Measurements from ENCODE around the gene PIP5K1B.

DNA sequence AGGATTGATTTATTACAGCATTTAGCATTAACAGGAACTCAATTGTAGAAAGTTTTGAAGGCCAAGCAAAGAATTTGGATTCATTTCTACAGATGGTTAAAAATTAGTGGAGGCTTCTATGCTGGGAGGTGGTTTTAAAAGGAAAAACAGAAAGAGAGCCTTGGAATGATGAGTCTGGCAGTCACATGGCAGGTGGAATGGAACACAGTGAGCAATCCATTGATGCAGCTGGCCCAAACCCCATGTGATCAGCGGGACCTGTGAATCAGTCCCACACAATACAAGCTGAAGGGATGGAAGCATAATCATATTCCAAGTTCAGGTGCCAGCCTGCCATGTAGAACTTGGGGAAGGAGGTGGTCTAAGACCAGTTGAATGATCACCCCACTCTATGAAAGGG, 147.9 kb downstream of the PIP5K1B start:
- TF ChIP-seq, protein P1, sequence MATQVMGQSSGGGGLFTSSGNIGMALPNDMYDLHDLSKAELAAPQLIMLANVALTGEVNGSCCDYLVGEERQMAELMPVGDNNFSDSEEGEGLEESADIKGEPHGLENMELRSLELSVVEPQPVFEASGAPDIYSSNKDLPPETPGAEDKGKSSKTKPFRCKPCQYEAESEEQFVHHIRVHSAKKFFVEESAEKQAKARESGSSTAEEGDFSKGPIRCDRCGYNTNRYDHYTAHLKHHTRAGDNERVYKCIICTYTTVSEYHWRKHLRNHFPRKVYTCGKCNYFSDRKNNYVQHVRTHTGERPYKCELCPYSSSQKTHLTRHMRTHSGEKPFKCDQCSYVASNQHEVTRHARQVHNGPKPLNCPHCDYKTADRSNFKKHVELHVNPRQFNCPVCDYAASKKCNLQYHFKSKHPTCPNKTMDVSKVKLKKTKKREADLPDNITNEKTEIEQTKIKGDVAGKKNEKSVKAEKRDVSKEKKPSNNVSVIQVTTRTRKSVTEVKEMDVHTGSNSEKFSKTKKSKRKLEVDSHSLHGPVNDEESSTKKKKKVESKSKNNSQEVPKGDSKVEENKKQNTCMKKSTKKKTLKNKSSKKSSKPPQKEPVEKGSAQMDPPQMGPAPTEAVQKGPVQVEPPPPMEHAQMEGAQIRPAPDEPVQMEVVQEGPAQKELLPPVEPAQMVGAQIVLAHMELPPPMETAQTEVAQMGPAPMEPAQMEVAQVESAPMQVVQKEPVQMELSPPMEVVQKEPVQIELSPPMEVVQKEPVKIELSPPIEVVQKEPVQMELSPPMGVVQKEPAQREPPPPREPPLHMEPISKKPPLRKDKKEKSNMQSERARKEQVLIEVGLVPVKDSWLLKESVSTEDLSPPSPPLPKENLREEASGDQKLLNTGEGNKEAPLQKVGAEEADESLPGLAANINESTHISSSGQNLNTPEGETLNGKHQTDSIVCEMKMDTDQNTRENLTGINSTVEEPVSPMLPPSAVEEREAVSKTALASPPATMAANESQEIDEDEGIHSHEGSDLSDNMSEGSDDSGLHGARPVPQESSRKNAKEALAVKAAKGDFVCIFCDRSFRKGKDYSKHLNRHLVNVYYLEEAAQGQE (IDR thresholded peaks at IDR 0.05; ENCODE audit: low read depth): no peak
- TF ChIP-seq TAF1 (IDR thresholded peaks at IDR 0.05; ENCODE audit: low read depth) (no peak), CREB1 (IDR thresholded peaks at IDR 0.05; ENCODE audit: low read depth) (no peak), RAD21 (IDR thresholded peaks at IDR 0.05; ENCODE audit: low read depth) (no peak), EP300 (IDR thresholded peaks at IDR 0.05; ENCODE audit: borderline replicate concordance) (no peak), TEAD4 (IDR thresholded peaks at IDR 0.05) (no peak), EGR1 (IDR thresholded peaks at IDR 0.05) (no peak), FOXM1 (IDR thresholded peaks at IDR 0.05; ENCODE audit: borderline replicate concordance, low read depth) (no peak), NFIC (IDR thresholded peaks at IDR 0.05) (no peak)
- TF ChIP-seq, protein P2, sequence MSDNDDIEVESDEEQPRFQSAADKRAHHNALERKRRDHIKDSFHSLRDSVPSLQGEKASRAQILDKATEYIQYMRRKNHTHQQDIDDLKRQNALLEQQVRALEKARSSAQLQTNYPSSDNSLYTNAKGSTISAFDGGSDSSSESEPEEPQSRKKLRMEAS (IDR thresholded peaks at IDR 0.05): no peak
- TF ChIP-seq, protein P3, sequence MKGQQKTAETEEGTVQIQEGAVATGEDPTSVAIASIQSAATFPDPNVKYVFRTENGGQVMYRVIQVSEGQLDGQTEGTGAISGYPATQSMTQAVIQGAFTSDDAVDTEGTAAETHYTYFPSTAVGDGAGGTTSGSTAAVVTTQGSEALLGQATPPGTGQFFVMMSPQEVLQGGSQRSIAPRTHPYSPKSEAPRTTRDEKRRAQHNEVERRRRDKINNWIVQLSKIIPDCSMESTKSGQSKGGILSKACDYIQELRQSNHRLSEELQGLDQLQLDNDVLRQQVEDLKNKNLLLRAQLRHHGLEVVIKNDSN (IDR thresholded peaks at IDR 0.05): no peak
